HEK293T (cell line): Measurements from ENCODE around the gene NDUFB3.

ENCODE experiments used
- ARNT ChIP-seq: fragments of 450-650 bp; IDR thresholded peaks from 2 replicates; pipeline ENCODE4 v1.6.1; 2017; ENCODE audit warnings: mild to moderate bottlenecking
- BHLHE40 ChIP-seq: fragments of 450-650 bp; IDR thresholded peaks from 2 replicates; pipeline ENCODE4 v1.6.1; 2016; ENCODE audit warnings: mild to moderate bottlenecking, moderate library complexity, borderline replicate concordance
- ELF4 ChIP-seq: fragments of 450-650 bp; IDR thresholded peaks from 2 replicates; pipeline ENCODE4 v1.6.1; 2017; ENCODE audit warnings: antibody characterized with exemption
- FOXA1 ChIP-seq: fragments of 450-650 bp; IDR thresholded peaks from 2 replicates; pipeline ENCODE4 v1.6.1; 2016; ENCODE audit warnings: mild to moderate bottlenecking
- FOXM1 ChIP-seq: fragments of 450-650 bp; IDR thresholded peaks from 2 replicates; pipeline ENCODE4 v1.6.1; 2017; ENCODE audit warnings: mild to moderate bottlenecking, borderline replicate concordance
- HDGF ChIP-seq: fragments of 450-650 bp; IDR thresholded peaks from 2 replicates; pipeline ENCODE4 v1.6.1; 2017; ENCODE audit warnings: antibody characterized with exemption, borderline replicate concordance
- LEF1 ChIP-seq: fragments of 450-650 bp; IDR thresholded peaks from 2 replicates; pipeline ENCODE4 v1.6.1; 2017; ENCODE audit warnings: mild to moderate bottlenecking, borderline replicate concordance
- NFRKB ChIP-seq: fragments of 450-650 bp; IDR thresholded peaks from 2 replicates; pipeline ENCODE4 v1.6.1; 2016; ENCODE audit warnings: mild to moderate bottlenecking, moderate library complexity
- SP1 ChIP-seq: fragments of 450-650 bp; IDR thresholded peaks from 2 replicates; pipeline ENCODE4 v1.6.1; 2017
- SUZ12 ChIP-seq: fragments of 450-650 bp; IDR thresholded peaks from 2 replicates; pipeline ENCODE4 v1.6.1; 2016; ENCODE audit warnings: mild to moderate bottlenecking
- TARDBP ChIP-seq: fragments of 450-650 bp; IDR thresholded peaks from 2 replicates; pipeline ENCODE4 v1.6.1; 2016
- ZNF384 ChIP-seq: fragments of 450-650 bp; IDR thresholded peaks from 2 replicates; pipeline ENCODE4 v1.6.1; 2016
- TF ChIP-seq, protein P1 (sequence below): fragments of 450-650 bp; IDR thresholded peaks from 2 replicates; pipeline ENCODE4 v1.6.1; 2016

DNA sequence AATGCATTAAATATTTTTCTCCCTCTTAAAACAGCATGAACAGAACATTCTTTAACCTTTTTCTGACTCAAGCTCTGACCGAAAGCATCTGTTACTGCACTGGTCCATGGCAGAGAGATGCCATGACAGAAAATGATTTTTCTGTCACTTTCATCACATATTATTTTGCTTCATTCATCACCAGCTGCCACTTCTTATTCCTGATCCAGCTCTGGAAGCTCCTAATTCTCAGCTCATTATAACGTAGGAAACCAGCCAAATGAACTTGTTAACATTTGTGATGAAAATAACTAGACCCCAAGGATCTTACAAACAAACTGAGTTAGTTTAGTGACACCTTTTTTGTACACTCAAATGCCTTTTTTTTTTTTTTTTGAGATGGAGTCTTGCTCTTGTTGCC is 36.5 kb downstream of the NDUFB3 start:
- no peak for TF ChIP-seq FOXM1
- no peak for TF ChIP-seq HDGF
- no peak for TF ChIP-seq ZNF384
- TF ChIP-seq SP1, result no peak
- TF ChIP-seq ARNT, result no peak
- TF ChIP-seq FOXA1, result no peak
- no peak for TF ChIP-seq BHLHE40
- no peak for TF ChIP-seq ELF4
- TF ChIP-seq SUZ12, result no peak
- no peak for TF ChIP-seq LEF1
- TF ChIP-seq NFRKB, result no peak
- no peak for TF ChIP-seq TARDBP
- TF ChIP-seq, protein P1, sequence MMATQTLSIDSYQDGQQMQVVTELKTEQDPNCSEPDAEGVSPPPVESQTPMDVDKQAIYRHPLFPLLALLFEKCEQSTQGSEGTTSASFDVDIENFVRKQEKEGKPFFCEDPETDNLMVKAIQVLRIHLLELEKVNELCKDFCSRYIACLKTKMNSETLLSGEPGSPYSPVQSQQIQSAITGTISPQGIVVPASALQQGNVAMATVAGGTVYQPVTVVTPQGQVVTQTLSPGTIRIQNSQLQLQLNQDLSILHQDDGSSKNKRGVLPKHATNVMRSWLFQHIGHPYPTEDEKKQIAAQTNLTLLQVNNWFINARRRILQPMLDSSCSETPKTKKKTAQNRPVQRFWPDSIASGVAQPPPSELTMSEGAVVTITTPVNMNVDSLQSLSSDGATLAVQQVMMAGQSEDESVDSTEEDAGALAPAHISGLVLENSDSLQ, result no peak
